Neuronal stem cell (in vitro differentiated cells): ENCODE data around the gene CCDC97.

Experiments
- DNase-seq: peaks from one replicate; pipeline ENCODE4 v3.0.0-alpha.2; 2013; ENCODE audit warnings: low spot score
- H2AFZ ChIP-seq: one replicate; pipeline ENCODE4 v1.6.1; 2013; ENCODE audit warnings: mild to moderate bottlenecking, low read length, inconsistent platforms
- H2AK5ac ChIP-seq: 2 replicates; pipeline ENCODE4 v1.6.1; 2013; ENCODE audit warnings: low read depth, mild to moderate bottlenecking, inconsistent platforms, low read length, moderate library complexity, mixed read lengths
- H2BK120ac ChIP-seq: 2 replicates; pipeline ENCODE4 v1.6.1; 2013; ENCODE audit warnings: low read depth, mild to moderate bottlenecking, inconsistent platforms, low read length, moderate library complexity, mixed read lengths
- H2BK12ac ChIP-seq: one replicate; pipeline ENCODE4 v1.6.1; 2013; ENCODE audit warnings: low read length, inconsistent platforms
- H2BK15ac ChIP-seq: 2 replicates; pipeline ENCODE4 v1.6.1; 2013; ENCODE audit warnings: mild to moderate bottlenecking, low read length, inconsistent platforms, mixed read lengths
- H2BK5ac ChIP-seq: one replicate; pipeline ENCODE4 v1.6.1; 2013; ENCODE audit warnings: inconsistent platforms, mild to moderate bottlenecking, low read length, moderate library complexity
- H3K14ac ChIP-seq: one replicate; pipeline ENCODE4 v1.6.1; 2013; ENCODE audit warnings: low read length, inconsistent platforms
- H3K18ac ChIP-seq: 2 replicates; pipeline ENCODE4 v1.6.1; 2013; ENCODE audit warnings: low read length, inconsistent platforms
- H3K23ac ChIP-seq: 2 replicates; pipeline ENCODE4 v1.6.1; 2013; ENCODE audit warnings: low read depth, mild to moderate bottlenecking, mixed read lengths, low read length, inconsistent platforms; ENCODE audit not compliant: poor library complexity
- H3K27ac ChIP-seq: replicated peaks from 3 replicates; pipeline ENCODE4 v1.5.1; 2013; ENCODE audit warnings: low read length, inconsistent platforms
- H3K27me3 ChIP-seq, 3 experiments: 2 replicates each; pipeline ENCODE4 v1.6.1; 2013; ENCODE audit warnings: low read length in 3 of 3, mild to moderate bottlenecking in 2 of 3, inconsistent platforms in 1 of 3, low read depth in 1 of 3, mixed read lengths in 1 of 3, moderate library complexity in 1 of 3; ENCODE audit not compliant: control insufficient read depth in 3 of 3, insufficient read depth in 3 of 3
- H3K36me3 ChIP-seq, 2 donors: replicated peaks in 1 of 2; 2 replicates each; pipeline ENCODE4 v1.6.1; 2013; ENCODE audit warnings: low read length in 2 of 2; ENCODE audit not compliant: control insufficient read depth in 2 of 2, insufficient read depth in 2 of 2
- H3K4ac ChIP-seq: 2 replicates; pipeline ENCODE4 v1.6.1; 2013; ENCODE audit warnings: inconsistent platforms, mild to moderate bottlenecking, low read length, moderate library complexity
- H3K4me1 ChIP-seq, 2 donors: 1 replicate in 1 of 2; 2 replicates in 1 of 2; pipeline ENCODE4 v1.6.1; 2013; ENCODE audit warnings: low read length in 2 of 2, low read depth in 1 of 2; ENCODE audit not compliant: control insufficient read depth in 2 of 2, insufficient read depth in 1 of 2
- H3K4me2 ChIP-seq: one replicate; pipeline ENCODE4 v1.6.1; 2013; ENCODE audit warnings: mild to moderate bottlenecking, low read length, inconsistent platforms; ENCODE audit not compliant: insufficient read depth, poor library complexity, severe bottlenecking
- H3K4me3 ChIP-seq, 2 donors: 2 replicates each; pipeline ENCODE4 v1.5.1; 2013; ENCODE audit warnings: low read length in 2 of 2, mild to moderate bottlenecking in 2 of 2, inconsistent platforms in 1 of 2, moderate library complexity in 1 of 2
- H3K79me1 ChIP-seq: one replicate; pipeline ENCODE4 v1.6.1; 2013; ENCODE audit warnings: low read depth, mild to moderate bottlenecking, inconsistent platforms, low read length, moderate library complexity
- H3K9ac ChIP-seq: one replicate; pipeline ENCODE4 v1.6.1; 2013; ENCODE audit warnings: mild to moderate bottlenecking, low read depth, low read length, inconsistent platforms; ENCODE audit not compliant: poor library complexity
- H3K9me3 ChIP-seq, 2 donors: replicated peaks in 1 of 2; 2 replicates each; pipeline versions ENCODE3 to v1.6.1; 2013; ENCODE audit warnings: low read length in 2 of 2, mild to moderate bottlenecking in 2 of 2, inconsistent platforms in 1 of 2, low read depth in 1 of 2, mixed read lengths in 1 of 2, moderate library complexity in 1 of 2; ENCODE audit not compliant: control insufficient read depth in 2 of 2, insufficient read depth in 1 of 2
- H4K8ac ChIP-seq: one replicate; pipeline ENCODE4 v1.6.1; 2013; ENCODE audit warnings: low read depth, mild to moderate bottlenecking, inconsistent platforms, low read length, moderate library complexity
- H4K91ac ChIP-seq: one replicate; pipeline ENCODE4 v1.6.1; 2013; ENCODE audit warnings: low read length, low read depth, mild to moderate bottlenecking, inconsistent platforms; ENCODE audit not compliant: poor library complexity
- WGBS, 2 donors: extraction: QIAGEN DNeasy Blood & Tissue Kit; methylation state at CpG; one replicate each; pipeline ENCODE4 v1.1.7; 2013; ENCODE audit warnings: missing lambda C conversion rate in 2 of 2, mixed read lengths in 1 of 2; ENCODE audit not compliant: insufficient read length in 2 of 2, insufficient replicate concordance in 1 of 2; ENCODE audit errors: extremely low coverage in 2 of 2; 5-methylcytosine and 5-hydroxymethylcytosine counted together

The CCDC97 gene

GRCh38 chr19:41269055-41269454, 40.9 kb upstream of the CCDC97 start:
- no peak overlapping the region for H2BK15ac ChIP-seq
- no peak overlapping the region for H4K8ac ChIP-seq
- no peak overlapping the region for H2AK5ac ChIP-seq
- no peak overlapping the region for H3K14ac ChIP-seq
- peaks cover 3% of the 10 kb centered on the region for H3K79me1 ChIP-seq
- H4K91ac ChIP-seq: no peak overlapping the region
- peaks cover 46 to 79% of the 10 kb centered on the region in 2 donors for H3K36me3 ChIP-seq
- H3K27ac ChIP-seq: no peak overlapping the region
- no peak overlapping the region for H3K9ac ChIP-seq
- H3K23ac ChIP-seq: no peak overlapping the region
- H3K4me3 ChIP-seq: no peak overlapping the region
- peaks cover 8 to 9% of the 10 kb centered on the region in 2 donors for H3K4me1 ChIP-seq
- DNase-seq: no peak
- H2BK5ac ChIP-seq: no peak overlapping the region
- H3K18ac ChIP-seq: no peak overlapping the region
- H3K4me2 ChIP-seq: no peak overlapping the region
- H3K27me3 ChIP-seq: no peaks in the 10 kb centered on the region
- H3K9me3 ChIP-seq: no peaks in the 10 kb centered on the region
- no peak overlapping the region for H2BK120ac ChIP-seq
- WGBS, 2 donors: no CpG with 5 or more reads among the region's 2 CpGs
- H2AFZ ChIP-seq: no peak overlapping the region
- H3K4ac ChIP-seq: no peak overlapping the region
- H2BK12ac ChIP-seq: no peak overlapping the region

- Histone ChIP-seq H2AFZ (no peak overlapping the region), H3K36me3 (peaks cover 51 to 84% of the 10 kb centered on the region in 2 donors)
Measured at GRCh38 chr19:41269571-41269970, 40.4 kb upstream of the CCDC97 start.

GRCh38 chr19:41273076-41273475, 36.9 kb upstream of the CCDC97 start:
- Histone ChIP-seq H3K9me3 (no peaks in the 10 kb centered on the region), H3K4me1 (no peaks in the 10 kb centered on the region), H2BK5ac (no peak overlapping the region), H2BK12ac (no peak overlapping the region), H4K91ac (no peak overlapping the region), H3K4me3 (no peak overlapping the region), H3K9ac (no peak overlapping the region), H3K4me2 (no peak overlapping the region), H3K27me3 (no peaks in the 10 kb centered on the region), H3K23ac (no peak overlapping the region), H3K36me3 (peaks cover 71 to 98% of the 10 kb centered on the region in 2 donors), H3K27ac (no peak overlapping the region), H4K8ac (no peak overlapping the region), H3K14ac (no peak overlapping the region), H2BK120ac (no peak overlapping the region), H3K4ac (no peak overlapping the region), H2AFZ (no peak overlapping the region), H2AK5ac (no peak overlapping the region), H3K79me1 (peaks cover 3% of the 10 kb centered on the region), H3K18ac (no peak overlapping the region), H2BK15ac (no peak overlapping the region)
- WGBS, 2 donors: no CpG with 5 or more reads among the region's 6 CpGs
- no peak for DNase-seq

More at GRCh38 chr19:41269571-41269970, 40.4 kb upstream of the CCDC97 start:
- Histone ChIP-seq H3K4me1 (peaks cover 8 to 9% of the 10 kb centered on the region in 2 donors), H2BK5ac (no peak overlapping the region), H2BK15ac (no peak overlapping the region), H3K23ac (no peak overlapping the region), H3K14ac (no peak overlapping the region), H3K79me1 (peaks cover 3% of the 10 kb centered on the region), H2BK12ac (no peak overlapping the region), H3K4me3 (no peak overlapping the region), H3K18ac (no peak overlapping the region), H3K27ac (no peak overlapping the region), H3K4me2 (no peak overlapping the region), H3K9ac (no peak overlapping the region), H3K9me3 (no peaks in the 10 kb centered on the region), H2AK5ac (no peak overlapping the region), H2BK120ac (no peak overlapping the region), H4K8ac (no peak overlapping the region), H4K91ac (no peak overlapping the region), H3K4ac (no peak overlapping the region), H3K27me3 (no peaks in the 10 kb centered on the region)
- no peak for DNase-seq
- no CpG with 5 or more reads among the region's 5 CpGs for WGBS, 2 donors

GRCh38 chr19:41274802-41275201, 35.2 kb upstream of the CCDC97 start:
- no CpG with 5 or more reads among the region's 5 CpGs for WGBS, 2 donors
- no peaks in the 10 kb centered on the region for H3K4me1 ChIP-seq
- H3K18ac ChIP-seq: no peak overlapping the region
- H2BK5ac ChIP-seq: no peak overlapping the region
- no peaks in the 10 kb centered on the region for H3K27me3 ChIP-seq
- no peak overlapping the region for H3K14ac ChIP-seq
- DNase-seq: no peak
- H3K9ac ChIP-seq: no peak overlapping the region
- no peak overlapping the region for H3K4ac ChIP-seq
- no peak overlapping the region for H2AK5ac ChIP-seq
- no peak overlapping the region for H3K23ac ChIP-seq
- no peak overlapping the region for H4K91ac ChIP-seq
- H3K79me1 ChIP-seq: no peaks in the 10 kb centered on the region
- H3K4me2 ChIP-seq: no peak overlapping the region
- H2BK120ac ChIP-seq: no peak overlapping the region
- H3K36me3 ChIP-seq: peaks cover 74 to 98% of the 10 kb centered on the region in 2 donors
- H2BK12ac ChIP-seq: no peak overlapping the region
- H3K4me3 ChIP-seq: no peak overlapping the region
- no peaks in the 10 kb centered on the region for H3K9me3 ChIP-seq
- H2AFZ ChIP-seq: no peak overlapping the region
- H2BK15ac ChIP-seq: no peak overlapping the region
- no peak overlapping the region for H4K8ac ChIP-seq
- no peak overlapping the region for H3K27ac ChIP-seq
